Right atrium auricular region (tissue), 2 donors: Measurements from ENCODE around the gene MYO1C. TPM values are rescaled to one million over a fixed set of nuclear protein-coding genes. Genes with fewer than 3 reads are reported as not detected.

ENCODE experiments used
- DNase-seq: peaks from one replicate; pipeline ENCODE4 v3.0.0-alpha.2; 2019; ENCODE audit warnings: low spot score
- H3K27ac ChIP-seq, 2 donors: fragments of 200-600 bp; sonication (generic); 1 replicate in 1 of 2; 2 replicates in 1 of 2; pipeline ENCODE4 v1.5.1; 2016 to 2019
- H3K27me3 ChIP-seq, 2 donors: fragments of 200-600 bp; sonication (generic); one replicate each; pipeline versions ENCODE4 v1.5.1 to v1.6.0; 2017 to 2019
- H3K36me3 ChIP-seq: fragments of 200-600 bp; sonication (generic); one replicate; pipeline ENCODE4 v1.5.1; 2016
- H3K4me1 ChIP-seq, 2 donors: fragments of 200-600 bp; sonication (generic); one replicate each; pipeline versions ENCODE4 v1.5.1 to v1.6.0; 2017 to 2019
- H3K4me3 ChIP-seq, 2 donors: fragments of 200-600 bp; sonication (generic); 1 replicate in 1 of 2; 2 replicates in 1 of 2; pipeline ENCODE4 v1.5.1; 2017 to 2019; ENCODE audit warnings: mild to moderate bottlenecking in 1 of 2, moderate library complexity in 1 of 2
- H3K9me3 ChIP-seq, 2 donors: fragments of 200-600 bp; sonication (generic); one replicate each; pipeline ENCODE4 v1.5.1; 2019
- CTCF ChIP-seq, 2 donors: fragments of 200-600 bp; sonication (generic); IDR thresholded peaks; one replicate each; pipeline ENCODE4 v1.5.1; 2019; ENCODE audit warnings: antibody characterized with exemption in 2 of 2
- total RNA-seq, 2 donors: library from RNA; depleted of rRNA; stranded (reverse); fragments of >200 nt; gene quantifications; one replicate each; pipeline ENCODE4 v1.1.0, GENCODE V29; 2016

The MYO1C gene
- total RNA-seq, 2 donors from 2014 or later, result 83.6 to 161 TPM

DNA sequence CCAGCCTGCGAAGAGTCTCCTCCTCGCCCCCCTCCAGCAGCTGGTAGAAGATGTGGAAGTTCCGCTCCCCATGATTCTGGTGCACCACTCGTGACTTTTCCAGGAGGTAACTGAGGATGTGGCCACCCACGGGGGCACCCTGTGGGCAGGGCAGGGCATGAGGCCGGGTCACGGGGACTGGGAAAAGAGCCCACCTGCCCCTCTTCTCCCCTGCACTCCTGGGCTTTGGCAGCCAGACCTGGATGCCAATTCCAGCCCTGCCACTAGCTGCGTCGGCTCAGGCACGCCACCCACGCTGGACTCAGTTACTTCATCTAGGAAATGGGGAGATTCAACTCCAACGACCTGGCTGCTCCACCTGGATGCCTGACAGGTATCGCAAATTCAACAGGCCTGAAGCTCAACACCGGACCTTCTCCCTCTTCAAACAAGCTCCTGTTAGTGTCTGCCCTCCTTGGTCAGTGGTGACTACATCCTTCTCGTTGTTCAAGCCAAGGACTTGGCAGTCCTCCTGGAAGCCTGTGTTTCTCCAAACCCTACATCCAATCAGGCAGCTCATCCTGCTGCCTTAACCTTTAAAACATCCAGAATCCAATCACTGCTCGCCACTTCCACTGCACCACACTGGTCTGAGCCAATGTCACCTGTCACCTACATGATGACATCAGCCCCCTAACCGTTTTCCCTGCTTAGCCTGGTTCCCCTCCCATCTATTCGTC, 11.6 kb downstream of the MYO1C start:
- no peak overlapping the region for H3K27ac ChIP-seq
- H3K9me3 ChIP-seq, result no peaks in the 10 kb centered on the region
- TF ChIP-seq CTCF (IDR thresholded peaks at IDR 0.05), result no peak
- DNase-seq, result no peak
- no peak overlapping the region for H3K4me3 ChIP-seq
- no peaks in the 10 kb centered on the region for H3K27me3 ChIP-seq
- H3K36me3 ChIP-seq, result peaks cover 78% of the 10 kb centered on the region
- H3K4me1 ChIP-seq, result peaks cover 0 to 31% of the 10 kb centered on the region in 2 donors

DNA sequence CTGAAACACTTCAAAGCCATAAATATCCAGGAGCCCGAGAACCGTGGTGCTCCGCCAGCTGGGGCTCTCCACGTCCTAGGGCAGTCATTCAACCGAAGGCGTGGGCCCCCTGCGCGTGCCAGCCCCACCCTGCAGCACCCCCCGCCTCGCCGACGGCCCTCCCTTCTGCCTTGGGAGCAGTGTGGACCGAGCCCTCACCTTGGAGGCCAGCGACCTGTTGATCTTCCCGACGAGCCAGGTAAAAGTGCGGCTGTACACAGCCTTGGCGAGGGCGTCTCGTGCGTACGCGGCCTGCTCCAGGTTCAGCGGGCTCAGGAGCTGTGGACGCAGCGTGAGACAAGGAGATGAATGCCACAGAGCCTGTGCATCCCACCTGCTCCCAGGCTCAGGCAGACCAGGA, 14.1 kb downstream of the MYO1C start:
- Histone ChIP-seq H3K9me3 (no peaks in the 10 kb centered on the region), H3K4me3 (no peak overlapping the region), H3K4me1 (peaks cover 0 to 11% of the 10 kb centered on the region in 2 donors), H3K27ac (no peak overlapping the region), H3K36me3 (peaks cover 94% of the 10 kb centered on the region), H3K27me3 (no peaks in the 10 kb centered on the region)
- DNase-seq, result no peak
- TF ChIP-seq CTCF (IDR thresholded peaks at IDR 0.05), result no peak

DNA sequence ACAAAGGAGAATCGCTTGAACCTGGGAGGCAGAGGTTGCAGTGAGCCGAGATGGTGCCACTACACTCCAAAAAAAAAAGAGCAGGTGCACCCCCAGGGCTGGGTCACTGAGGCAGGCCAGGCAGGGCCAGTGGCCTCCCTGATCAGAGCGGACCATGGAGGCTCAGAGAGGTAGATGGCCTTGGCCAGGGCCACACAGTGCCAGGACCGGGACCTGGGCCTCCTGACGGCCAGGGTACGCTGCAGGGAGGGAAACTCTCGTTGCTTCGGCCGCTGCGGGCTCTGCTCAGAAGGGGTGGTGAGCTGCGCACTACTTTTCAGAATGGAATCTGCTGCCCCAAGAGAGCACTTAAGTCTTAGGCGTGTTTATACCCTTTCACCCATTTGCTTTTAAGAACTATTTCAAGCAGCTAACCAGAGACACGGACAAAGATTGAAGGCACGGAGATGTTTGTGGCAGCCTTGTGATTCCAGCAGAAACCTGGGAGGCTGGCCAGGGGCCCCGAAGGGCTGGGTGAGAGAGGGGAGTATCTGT, 17.1 kb downstream of the MYO1C start:
- H3K36me3 ChIP-seq, result peaks cover 93% of the 10 kb centered on the region

DNA sequence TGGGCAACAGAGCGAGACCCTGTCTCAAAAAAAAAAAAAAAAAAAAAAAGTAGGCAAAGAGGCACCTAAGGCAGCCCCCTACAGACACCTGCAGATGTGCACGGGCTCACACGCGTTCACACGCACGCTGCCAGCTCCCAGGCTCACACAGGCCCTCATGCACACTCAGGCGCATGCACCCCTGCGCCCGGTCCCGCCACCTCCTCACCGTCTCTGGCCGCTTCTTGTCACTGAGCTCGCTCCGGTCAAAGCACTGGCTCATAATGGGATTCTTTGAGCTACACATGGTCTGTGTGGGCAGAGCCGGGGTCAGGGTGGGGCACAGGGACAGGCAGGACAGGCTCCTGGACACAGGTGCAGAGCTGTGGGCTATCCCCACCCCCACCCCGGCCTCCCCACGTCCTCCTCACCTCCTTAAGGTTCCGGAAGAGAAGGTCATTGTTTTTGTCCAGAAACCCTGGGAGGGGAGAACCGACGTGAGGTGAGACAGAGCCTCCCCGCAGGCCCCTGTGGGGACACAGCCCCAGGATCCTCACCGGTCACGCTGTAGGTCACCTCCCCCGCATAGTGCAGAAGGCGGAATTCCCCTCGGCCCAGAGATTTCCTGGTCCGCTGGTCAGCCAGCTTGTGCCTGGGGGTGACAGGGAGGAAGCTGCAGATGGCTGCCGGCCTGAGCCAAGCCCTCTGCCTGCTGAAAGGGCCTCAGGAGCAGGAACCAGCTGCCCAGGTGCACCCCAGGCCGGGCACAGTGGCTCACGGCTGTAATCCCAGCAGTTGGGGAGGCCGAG, 17.9 kb downstream of the MYO1C start:
- peaks cover 94% of the 10 kb centered on the region for H3K36me3 ChIP-seq
- no peak overlapping the region for H3K4me3 ChIP-seq
- no peak overlapping the region for H3K27ac ChIP-seq
- H3K9me3 ChIP-seq, result no peaks in the 10 kb centered on the region
- no peak for DNase-seq
- H3K4me1 ChIP-seq, result no peaks in the 10 kb centered on the region
- no peak for TF ChIP-seq CTCF (IDR thresholded peaks at IDR 0.05)
- H3K27me3 ChIP-seq, result no peaks in the 10 kb centered on the region

More for the DNA sequence above, 17.1 kb downstream of the MYO1C start:
- H3K4me1 ChIP-seq, result no peaks in the 10 kb centered on the region
- no peak for TF ChIP-seq CTCF (IDR thresholded peaks at IDR 0.05)
- no peak for DNase-seq
- H3K9me3 ChIP-seq, result no peaks in the 10 kb centered on the region
- H3K4me3 ChIP-seq, result no peak overlapping the region
- H3K27ac ChIP-seq, result no peak overlapping the region
- H3K27me3 ChIP-seq, result no peaks in the 10 kb centered on the region

DNA sequence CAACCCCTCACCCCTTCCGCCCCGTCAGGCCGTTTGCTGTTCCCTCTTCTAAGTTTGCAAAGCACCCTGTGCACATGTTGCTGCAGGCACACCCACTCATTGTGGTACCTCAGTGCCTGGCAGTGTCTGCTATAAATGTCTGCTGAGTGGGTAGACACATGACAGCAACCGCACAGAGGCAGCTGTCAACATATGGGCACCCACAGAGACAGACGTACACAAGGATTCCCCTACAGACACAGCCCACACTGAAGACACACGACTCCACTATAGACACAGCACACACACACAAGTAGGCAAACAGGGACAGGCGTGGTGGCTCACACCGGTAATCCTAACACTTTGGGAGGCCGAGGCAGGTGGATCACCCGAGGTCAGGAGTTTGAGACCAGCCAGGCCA, 18.6 kb downstream of the MYO1C start:
- Histone ChIP-seq H3K4me1 (no peaks in the 10 kb centered on the region), H3K27me3 (no peaks in the 10 kb centered on the region), H3K9me3 (no peaks in the 10 kb centered on the region), H3K27ac (no peak overlapping the region), H3K36me3 (peaks cover 94% of the 10 kb centered on the region), H3K4me3 (no peak overlapping the region)
- no peak for DNase-seq
- TF ChIP-seq CTCF (IDR thresholded peaks at IDR 0.05), result no peak
